ENCODE results near the gene TMEM248.
"Not testable (repeated sequence)": the region's sequence is repeated elsewhere in the genome, so short reads cannot be mapped to it uniquely, and the experiment has no call there.

Gene TMEM248

GRCh38 chr7:66996444-66997191, 75.6 kb downstream of the TMEM248 start, which contains the start of gene TYW1:
Gene TYW1, plus strand, starts transcription at chr7:66996833. Its CDS starts 146 bp downstream, at chr7:66996979.
- peak; percentile 95 to 97 for DNase-seq (ENCODE audit: low read depth in 2 of 2)

- not testable (repeated sequence) for DNase-seq (ENCODE audit: low read depth in 2 of 2)
Observed at GRCh38 chr7:67000601-67001258, 79.7 kb downstream of the TMEM248 start.

- DNase-seq (ENCODE audit: low read depth in 2 of 2) = not testable (repeated sequence)
Observed at GRCh38 chr7:67004145-67004544, 83.1 kb downstream of the TMEM248 start.

GRCh38 chr7:67006965-67007364, 85.9 kb downstream of the TMEM248 start:
- DNase-seq (ENCODE audit: low read depth in 2 of 2) = no peak
